ENCODE data around the gene PRKN.

DNA sequence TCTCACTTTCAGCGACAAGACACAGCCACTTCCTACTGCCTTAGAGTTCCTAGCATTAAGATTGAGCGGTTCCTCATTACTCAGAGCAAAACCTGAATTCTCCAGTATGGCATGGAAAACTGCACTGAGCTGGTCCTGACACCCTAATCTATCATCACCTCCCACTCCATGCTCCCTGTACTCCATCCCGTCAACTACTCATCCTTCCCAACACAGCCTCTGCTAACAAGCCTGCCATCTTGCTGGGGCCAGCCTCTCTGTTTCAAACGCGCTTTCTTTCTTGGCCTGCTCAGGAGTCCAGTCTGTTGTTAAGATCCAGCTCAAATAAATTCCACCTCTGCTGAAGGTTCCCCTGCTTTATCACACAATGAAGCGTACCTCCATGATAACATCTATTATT is 12.0 kb downstream of the PRKN start:
- TF ChIP-seq, protein P1, sequence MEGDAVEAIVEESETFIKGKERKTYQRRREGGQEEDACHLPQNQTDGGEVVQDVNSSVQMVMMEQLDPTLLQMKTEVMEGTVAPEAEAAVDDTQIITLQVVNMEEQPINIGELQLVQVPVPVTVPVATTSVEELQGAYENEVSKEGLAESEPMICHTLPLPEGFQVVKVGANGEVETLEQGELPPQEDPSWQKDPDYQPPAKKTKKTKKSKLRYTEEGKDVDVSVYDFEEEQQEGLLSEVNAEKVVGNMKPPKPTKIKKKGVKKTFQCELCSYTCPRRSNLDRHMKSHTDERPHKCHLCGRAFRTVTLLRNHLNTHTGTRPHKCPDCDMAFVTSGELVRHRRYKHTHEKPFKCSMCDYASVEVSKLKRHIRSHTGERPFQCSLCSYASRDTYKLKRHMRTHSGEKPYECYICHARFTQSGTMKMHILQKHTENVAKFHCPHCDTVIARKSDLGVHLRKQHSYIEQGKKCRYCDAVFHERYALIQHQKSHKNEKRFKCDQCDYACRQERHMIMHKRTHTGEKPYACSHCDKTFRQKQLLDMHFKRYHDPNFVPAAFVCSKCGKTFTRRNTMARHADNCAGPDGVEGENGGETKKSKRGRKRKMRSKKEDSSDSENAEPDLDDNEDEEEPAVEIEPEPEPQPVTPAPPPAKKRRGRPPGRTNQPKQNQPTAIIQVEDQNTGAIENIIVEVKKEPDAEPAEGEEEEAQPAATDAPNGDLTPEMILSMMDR (IDR thresholded peaks at IDR 0.05), result no peak
- TF ChIP-seq POLR2AphosphoS5 (IDR thresholded peaks at IDR 0.05), result no peak
